Epithelial cell of proximal tubule (primary cell): Measurements from ENCODE around the gene KLRK1. TPM values are rescaled to one million over a fixed set of nuclear protein-coding genes. Genes with fewer than 3 reads are reported as not detected.
"Not testable (repeated sequence)": the region's sequence is repeated elsewhere in the genome, so short reads cannot be mapped to it uniquely, and the experiment has no call there.

Experiments
- DNase-seq: peaks from one replicate; pipeline ENCODE4 v3.0.0-alpha.2; 2011; ENCODE audit warnings: low read depth
- H3K4me3 ChIP-seq: 2 replicates; pipeline ENCODE4 v1.5.1; 2011; ENCODE audit warnings: low read depth, mild to moderate bottlenecking, low read length
- CTCF ChIP-seq: conservative IDR thresholded peaks from 2 replicates; pipeline ENCODE4 v1.5.1; 2012; ENCODE audit warnings: low read depth, mild to moderate bottlenecking, low read length
- total RNA-seq: library from RNA; depleted of rRNA; stranded (reverse); fragments of >200 nt; gene quantifications from 2 replicates; pipeline ENCODE4 v1.2.3, GENCODE V29; 2015

KLRK1 gene
- total RNA-seq, 1 donor from 2014 or later = not detected

- no peak for TF ChIP-seq CTCF
- DNase-seq = no peak
- H3K4me3 ChIP-seq = no peak overlapping the region
Measured at GRCh38 chr12:10393291-10393690, 3.5 kb upstream of the KLRK1 start.

GRCh38 chr12:10392394-10392930 is 2.6 kb upstream of the KLRK1 start:
- no peak for TF ChIP-seq CTCF
- no peak overlapping the region for H3K4me3 ChIP-seq
- DNase-seq = no peak

- not testable (repeated sequence) for DNase-seq, H3K4me3 ChIP-seq
Measured at GRCh38 chr12:10390991-10391390, 1.1 kb upstream of the KLRK1 start.

GRCh38 chr12:10388624-10389413 is 1.0 kb downstream of the KLRK1 start:
- no peak for DNase-seq
- H3K4me3 ChIP-seq = no peak overlapping the region
- no peak for TF ChIP-seq CTCF

- DNase-seq = not testable (repeated sequence)
Measured at GRCh38 chr12:10387498-10387897, 2.3 kb downstream of the KLRK1 start.

GRCh38 chr12:10386857-10387256 is 3.0 kb downstream of the KLRK1 start:
- H3K4me3 ChIP-seq = no peak overlapping the region
- no peak for DNase-seq
- TF ChIP-seq CTCF = no peak

More at GRCh38 chr12:10387498-10387897, 2.3 kb downstream of the KLRK1 start:
- not testable (repeated sequence) for H3K4me3 ChIP-seq

- no peak for DNase-seq
- TF ChIP-seq CTCF = no peak
- no peak overlapping the region for H3K4me3 ChIP-seq
Measured at GRCh38 chr12:10385166-10385613, 4.7 kb downstream of the KLRK1 start.

GRCh38 chr12:10384191-10384590 is 5.7 kb downstream of the KLRK1 start:
- DNase-seq = no peak
- no peak overlapping the region for H3K4me3 ChIP-seq
- no peak for TF ChIP-seq CTCF
